ENCODE results near the gene TNS3. TPM values are rescaled to one million over a fixed set of nuclear protein-coding genes. Genes with fewer than 3 reads are reported as not detected.

Gene TNS3
- total RNA-seq, 4 donors from 2014 or later, result 6.6 to 16.0 (median 9.6) TPM

DNA sequence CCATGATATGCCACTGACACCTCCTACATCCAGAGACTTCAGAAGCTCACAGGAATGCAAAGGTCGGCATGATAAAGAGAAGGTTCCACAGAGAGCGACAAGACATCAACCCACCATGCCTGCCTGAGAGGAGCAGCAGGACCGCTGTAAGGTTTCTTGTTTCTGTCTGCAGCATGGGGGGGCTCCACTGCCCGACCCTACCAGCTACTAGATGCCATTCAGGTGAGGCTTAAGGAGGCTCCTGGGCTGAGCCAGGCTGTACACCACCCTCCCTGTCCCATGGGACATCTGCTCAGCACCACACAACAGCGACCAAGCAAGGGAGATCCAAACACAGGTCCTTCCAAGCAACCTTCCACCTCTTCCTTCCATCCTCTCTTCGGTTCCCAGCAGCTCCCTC lies 234.6 kb downstream of the TNS3 start:
- Histone ChIP-seq H3K4me3 (no peak overlapping the region), H3K4me1 (no peaks in the 10 kb centered on the region), H3K36me3 (peaks cover 0 to 19% (median 0%) of the 10 kb centered on the region in 3 donors), H3K27ac (no peak overlapping the region), H3K27me3 (no peaks in the 10 kb centered on the region), H3K9me3 (no peaks in the 10 kb centered on the region)
- intact Hi-C loops (cut with DNase I), result no loop called here
- TF ChIP-seq, protein P1, sequence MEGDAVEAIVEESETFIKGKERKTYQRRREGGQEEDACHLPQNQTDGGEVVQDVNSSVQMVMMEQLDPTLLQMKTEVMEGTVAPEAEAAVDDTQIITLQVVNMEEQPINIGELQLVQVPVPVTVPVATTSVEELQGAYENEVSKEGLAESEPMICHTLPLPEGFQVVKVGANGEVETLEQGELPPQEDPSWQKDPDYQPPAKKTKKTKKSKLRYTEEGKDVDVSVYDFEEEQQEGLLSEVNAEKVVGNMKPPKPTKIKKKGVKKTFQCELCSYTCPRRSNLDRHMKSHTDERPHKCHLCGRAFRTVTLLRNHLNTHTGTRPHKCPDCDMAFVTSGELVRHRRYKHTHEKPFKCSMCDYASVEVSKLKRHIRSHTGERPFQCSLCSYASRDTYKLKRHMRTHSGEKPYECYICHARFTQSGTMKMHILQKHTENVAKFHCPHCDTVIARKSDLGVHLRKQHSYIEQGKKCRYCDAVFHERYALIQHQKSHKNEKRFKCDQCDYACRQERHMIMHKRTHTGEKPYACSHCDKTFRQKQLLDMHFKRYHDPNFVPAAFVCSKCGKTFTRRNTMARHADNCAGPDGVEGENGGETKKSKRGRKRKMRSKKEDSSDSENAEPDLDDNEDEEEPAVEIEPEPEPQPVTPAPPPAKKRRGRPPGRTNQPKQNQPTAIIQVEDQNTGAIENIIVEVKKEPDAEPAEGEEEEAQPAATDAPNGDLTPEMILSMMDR (IDR thresholded peaks at IDR 0.05), result no peak
- TF ChIP-seq POLR2A (IDR thresholded peaks at IDR 0.05), result no peak
- WGBS, 2 donors, result 83 to 93% methylated on average over 5 of the region's 6 CpGs
- DNase-seq, result no peak

GRCh38 chr7:47346377-47346914 lies 235.5 kb downstream of the TNS3 start:
- intact Hi-C loops (cut with DNase I), result no loop called here
- no peak overlapping the region for H3K27ac ChIP-seq
- H3K36me3 ChIP-seq, result peaks cover 0 to 20% (median 0%) of the 10 kb centered on the region in 3 donors
- no peaks in the 10 kb centered on the region for H3K27me3 ChIP-seq
- H3K4me3 ChIP-seq, result no peak overlapping the region
- no peaks in the 10 kb centered on the region for H3K4me1 ChIP-seq
- 86 to 88% methylated on average over 2 to 7 of the region's 7 CpGs for WGBS, 2 donors
- no peaks in the 10 kb centered on the region for H3K9me3 ChIP-seq
- no peak for TF ChIP-seq POLR2A (IDR thresholded peaks at IDR 0.05)
- TF ChIP-seq, protein P1 (IDR thresholded peaks at IDR 0.05), result no peak
- DNase-seq, result no peak

DNA sequence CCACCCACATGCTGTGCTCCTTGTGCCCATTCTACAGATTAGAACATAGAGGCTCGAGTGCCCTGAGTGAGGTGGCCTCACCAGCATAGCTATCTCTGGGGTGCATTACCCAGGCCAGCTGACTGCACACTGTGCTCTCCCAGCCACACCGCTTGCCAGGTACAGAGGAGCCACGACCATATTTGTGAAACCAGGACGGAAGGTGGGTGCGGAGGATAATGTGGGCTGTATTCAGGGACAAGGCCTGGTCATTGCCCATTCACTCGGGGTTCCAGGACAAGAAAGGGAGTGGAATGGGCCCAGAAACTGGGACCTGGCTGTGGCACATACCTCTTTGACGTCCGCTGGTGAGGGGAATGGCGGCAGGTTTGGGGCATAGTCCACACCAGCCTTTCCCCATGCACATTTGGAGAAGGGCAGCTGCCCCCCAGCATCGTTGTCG lies 236.0 kb downstream of the TNS3 start:
- no peak for DNase-seq
- H3K27ac ChIP-seq, result no peak overlapping the region
- TF ChIP-seq, protein P1 (IDR thresholded peaks at IDR 0.05), result no peak
- TF ChIP-seq POLR2A (IDR thresholded peaks at IDR 0.05), result no peak
- intact Hi-C loops (cut with DNase I), result no loop called here
- H3K36me3 ChIP-seq, result peaks cover 0 to 20% (median 0%) of the 10 kb centered on the region in 3 donors
- H3K4me3 ChIP-seq, result no peak overlapping the region
- H3K9me3 ChIP-seq, result no peaks in the 10 kb centered on the region
- 86 to 89% methylated on average over 7 to 8 of the region's 11 CpGs for WGBS, 2 donors
- no peaks in the 10 kb centered on the region for H3K27me3 ChIP-seq
- H3K4me1 ChIP-seq, result no peaks in the 10 kb centered on the region

DNA sequence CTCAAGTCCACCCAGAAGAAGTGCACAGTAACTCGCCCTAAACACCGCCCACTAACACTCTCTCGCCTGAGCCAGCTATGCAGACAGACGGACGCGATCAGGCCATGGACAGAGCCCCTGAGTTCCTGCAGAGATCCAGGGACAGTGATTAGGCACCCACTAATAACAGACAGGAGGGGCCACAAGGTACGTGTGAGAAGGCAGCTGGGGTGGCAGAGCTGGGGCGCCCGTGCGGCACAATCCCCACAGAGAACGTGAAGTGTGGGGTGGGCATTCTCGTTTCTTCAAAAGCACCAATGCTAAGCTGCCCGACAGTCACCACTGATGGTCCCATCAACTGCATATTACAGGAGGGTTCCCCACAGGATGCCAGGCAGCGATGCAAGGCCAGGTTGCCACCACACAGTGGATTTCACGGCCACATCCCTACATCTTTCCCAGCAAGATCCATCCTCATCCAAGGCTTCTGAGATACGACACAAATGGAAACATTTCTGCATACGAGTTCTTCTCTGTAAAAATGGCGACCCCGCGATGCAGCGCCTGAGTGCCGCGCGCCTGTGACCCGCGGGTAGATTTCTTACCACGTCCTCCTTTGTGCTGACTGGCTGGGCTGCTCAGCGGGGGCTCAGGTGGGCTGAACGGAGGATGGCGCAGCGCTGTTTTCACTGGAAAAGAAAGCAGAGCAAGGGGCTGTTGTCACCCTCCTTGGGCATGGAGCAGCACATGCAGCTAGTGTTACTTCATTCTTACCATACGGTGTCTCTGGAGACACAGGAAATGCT lies 237.5 kb downstream of the TNS3 start:
- H3K4me3 ChIP-seq, result no peak overlapping the region
- intact Hi-C loops (cut with DNase I), result no loop called here
- no peak overlapping the region for H3K27ac ChIP-seq
- H3K36me3 ChIP-seq, result peaks cover 0 to 20% (median 0%) of the 10 kb centered on the region in 3 donors
- H3K4me1 ChIP-seq, result no peaks in the 10 kb centered on the region
- TF ChIP-seq, protein P1 (IDR thresholded peaks at IDR 0.05), result no peak
- no peak for TF ChIP-seq POLR2A (IDR thresholded peaks at IDR 0.05)
- no peaks in the 10 kb centered on the region for H3K9me3 ChIP-seq
- H3K27me3 ChIP-seq, result no peaks in the 10 kb centered on the region
- DNase-seq, result no peak
- 93 to 97% methylated on average over 11 to 28 of the region's 32 CpGs for WGBS, 2 donors

- Histone ChIP-seq H3K4me1 (no peaks in the 10 kb centered on the region), H3K27ac (no peak overlapping the region), H3K4me3 (no peak overlapping the region), H3K36me3 (peaks cover 0 to 20% (median 0%) of the 10 kb centered on the region in 3 donors), H3K27me3 (no peaks in the 10 kb centered on the region), H3K9me3 (no peaks in the 10 kb centered on the region)
- intact Hi-C loops (cut with DNase I), result no loop called here
- DNase-seq, result no peak
- TF ChIP-seq, protein P1 (IDR thresholded peaks at IDR 0.05), result no peak
- TF ChIP-seq POLR2A (IDR thresholded peaks at IDR 0.05), result no peak
- 79 to 87% methylated on average over 4 to 5 of the region's 5 CpGs for WGBS, 2 donors
These were observed 238.9 kb downstream of the TNS3 start for GRCh38 chr7:47343061-47343455.
